ENCODE measurements around the gene EPB42.

EPB42 gene

DNA sequence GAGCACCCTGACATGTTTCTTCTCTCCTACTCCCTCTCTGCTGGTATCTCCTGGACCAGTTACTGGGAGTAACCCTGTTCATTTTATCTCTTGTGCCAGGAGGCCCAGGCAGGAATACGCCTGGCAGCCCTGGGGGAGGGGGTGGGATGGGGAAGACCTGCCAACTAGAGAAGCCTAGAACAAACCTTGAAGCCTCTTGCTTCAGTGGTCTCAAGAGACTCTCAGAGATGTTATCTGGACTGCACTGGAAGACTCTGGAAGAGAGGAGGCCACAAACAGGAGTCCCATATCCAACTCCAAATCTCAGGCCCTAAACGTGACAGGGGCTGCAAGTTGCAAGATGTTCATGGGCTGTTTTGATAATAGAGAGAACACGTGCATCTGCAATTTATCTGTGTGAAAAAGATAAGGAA, at the start of gene EPB42:
Gene EPB42 (minus strand): TSS at position 28 of the 413 bp plus-strand sequence. CDS start 193 bp downstream, outside the sequence.
- no peak for DNase-seq

DNA sequence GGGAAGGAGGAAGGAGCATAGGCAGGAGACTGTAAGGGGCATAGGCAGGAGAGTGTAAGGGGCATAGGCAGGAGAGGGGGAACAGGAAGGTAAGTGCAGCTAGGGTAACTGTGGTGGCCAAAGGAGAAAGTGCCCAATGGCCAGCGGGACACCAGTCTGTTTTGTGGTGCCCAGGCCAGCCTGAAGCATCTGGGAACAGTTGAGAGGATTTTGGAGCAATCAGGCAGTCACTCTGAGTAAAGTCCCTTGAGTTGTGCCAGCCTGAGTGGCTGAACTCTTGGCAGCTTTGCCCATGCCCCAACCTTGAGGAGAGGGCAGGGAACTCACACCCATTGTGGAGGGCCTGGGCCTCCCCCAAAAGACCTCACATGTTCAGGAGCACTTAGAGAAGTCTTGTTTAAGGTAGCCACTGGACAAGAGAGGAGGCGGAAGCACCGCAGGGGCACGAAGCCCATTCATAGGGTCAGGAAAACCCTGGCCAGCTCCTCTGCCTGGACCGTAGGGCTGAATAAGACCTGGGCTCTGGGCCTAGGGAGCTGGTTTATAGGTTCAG, 49.4 kb upstream of the EPB42 start:
- DNase-seq = no peak

DNA sequence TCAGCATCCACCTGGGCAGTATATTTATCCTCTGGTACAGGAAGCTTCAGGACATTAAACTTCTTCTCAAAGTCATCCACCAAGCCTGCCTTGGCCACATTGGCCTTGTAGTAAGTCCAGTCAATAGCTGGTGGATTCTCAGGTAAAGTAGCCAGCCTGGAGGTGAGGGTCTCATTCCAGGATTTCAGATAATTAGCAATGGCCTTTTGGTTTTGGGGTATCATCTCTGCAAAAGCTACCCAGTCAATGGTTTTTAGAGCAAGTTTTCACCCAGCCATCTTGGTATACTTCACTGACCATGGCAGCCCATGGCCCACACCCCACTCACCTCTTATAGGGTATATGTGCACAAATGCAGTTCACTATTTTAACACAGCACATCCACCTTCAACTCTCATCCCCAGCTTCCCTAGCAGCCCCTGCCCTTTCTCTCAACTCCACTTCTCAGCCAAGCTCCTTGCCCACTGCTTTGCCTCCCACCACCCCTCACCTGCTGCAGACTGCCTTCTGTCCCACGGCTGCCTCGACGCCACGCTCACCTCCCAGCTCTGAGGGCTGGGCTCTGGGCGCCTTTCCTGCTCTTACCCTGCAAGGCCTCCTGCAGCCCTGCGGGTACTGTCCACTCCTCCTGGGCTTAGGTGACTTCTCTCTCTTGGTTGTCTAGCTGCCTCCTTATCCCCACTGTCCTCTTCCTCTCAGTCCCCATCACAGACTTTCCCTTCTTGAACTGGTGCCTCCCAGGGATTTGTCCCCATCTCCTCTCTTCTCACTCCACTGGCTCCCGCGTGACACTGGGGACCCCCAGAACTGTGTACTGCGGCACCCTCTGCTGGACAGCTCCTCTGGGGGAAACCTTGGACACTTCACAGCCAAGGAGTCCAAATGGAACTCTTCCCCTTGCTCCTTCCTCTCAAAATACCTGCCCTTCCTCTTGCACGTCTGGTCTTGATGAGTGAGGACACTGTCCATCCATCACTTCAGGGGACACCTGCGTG, 47.6 kb upstream of the EPB42 start:
- no peak for DNase-seq

DNA sequence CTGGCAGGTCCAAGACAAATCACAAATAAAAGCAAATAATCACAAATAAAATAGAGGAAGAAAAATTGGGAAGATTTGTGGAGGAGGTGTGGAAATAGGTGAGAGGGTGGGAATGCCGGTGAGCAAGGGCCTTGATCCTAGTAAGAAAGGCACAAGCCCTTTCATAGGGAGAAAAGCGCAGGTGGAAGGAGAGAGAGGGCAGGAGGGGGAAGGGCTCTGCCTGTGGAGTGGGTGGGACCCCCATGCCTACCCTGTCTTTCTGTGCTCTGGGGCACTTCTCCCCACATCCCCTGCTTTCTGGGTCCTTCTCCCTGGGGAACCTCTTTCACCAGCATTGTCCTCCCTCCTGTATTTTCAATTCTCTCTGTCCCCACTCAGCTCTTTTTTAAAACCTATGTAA, 46.6 kb upstream of the EPB42 start:
- no peak for DNase-seq

DNA sequence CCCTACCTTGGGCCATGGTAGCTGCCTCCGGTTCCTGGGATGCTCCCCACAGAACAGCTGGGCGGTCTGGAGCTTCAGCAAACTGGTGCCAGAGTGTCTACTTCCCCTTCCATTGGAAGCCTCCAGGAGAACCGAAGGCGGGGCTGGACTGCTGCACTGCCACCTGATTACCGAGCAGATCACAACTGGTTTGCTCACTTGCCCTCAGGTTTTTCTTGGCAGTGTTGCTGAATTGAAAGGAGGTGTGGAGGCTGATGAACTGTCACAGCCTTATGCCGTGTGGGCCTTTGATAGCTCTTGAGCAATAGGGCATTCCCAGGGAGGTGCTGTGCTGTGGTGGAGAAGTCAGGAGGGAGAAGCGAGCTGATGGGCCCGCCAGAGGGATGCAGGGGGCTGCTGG, 46.0 kb upstream of the EPB42 start, which contains the start of gene TGM5:
Gene TGM5 (minus strand): TSS at position 95 of the 400 bp plus-strand sequence. CDS start 79 bp downstream, at position 16.
- DNase-seq = no peak

DNA sequence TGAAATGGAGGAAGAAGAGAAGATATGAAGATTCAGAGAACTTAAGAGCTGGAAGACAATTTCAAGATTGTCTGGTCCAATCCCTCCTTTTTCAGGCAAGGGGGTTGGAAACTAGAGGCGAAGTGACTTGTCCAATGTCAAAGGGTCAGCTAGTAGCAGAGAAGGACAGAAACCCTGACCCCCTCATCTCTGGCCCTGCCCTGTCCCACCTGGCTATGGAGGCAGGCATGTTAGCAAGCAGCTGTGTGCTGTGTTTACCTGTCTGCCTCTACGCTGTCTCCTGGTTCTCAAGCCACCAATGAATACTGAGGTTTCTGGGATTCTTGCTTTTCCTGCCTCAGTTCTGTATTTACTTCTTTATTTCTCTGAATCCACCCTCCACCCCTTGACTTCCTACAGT, 45.6 kb upstream of the EPB42 start:
- DNase-seq = no peak

DNA sequence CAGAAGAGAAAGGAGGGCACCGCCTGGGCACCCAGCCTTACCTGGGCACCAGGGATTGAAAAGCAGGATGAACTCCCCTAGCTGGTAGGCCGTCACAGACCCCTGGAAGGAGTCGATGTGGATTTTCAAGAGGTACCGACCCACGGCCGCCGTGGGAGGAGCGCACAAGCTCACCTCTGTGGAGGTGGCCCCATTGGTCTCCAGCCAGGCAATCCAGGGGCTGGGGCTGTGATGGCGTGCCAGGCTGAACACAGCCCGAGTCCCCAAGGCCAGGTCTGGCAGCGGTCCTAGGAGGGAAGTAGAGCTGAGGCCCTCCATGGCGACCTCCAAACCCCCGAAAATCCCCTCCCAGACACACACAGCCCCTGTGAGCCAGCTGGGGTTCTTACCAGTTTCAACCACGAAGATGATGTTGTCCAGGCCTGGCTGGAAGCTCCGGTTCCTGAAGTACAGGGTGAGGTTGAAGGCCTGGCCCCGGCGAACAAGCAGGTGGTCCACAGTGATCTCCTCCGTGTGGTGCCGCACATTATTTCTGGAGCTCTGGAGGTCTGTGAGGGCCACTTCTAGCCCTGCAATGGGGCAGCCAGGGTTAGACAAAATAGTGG, 39.3 kb upstream of the EPB42 start:
- DNase-seq = no peak

DNA sequence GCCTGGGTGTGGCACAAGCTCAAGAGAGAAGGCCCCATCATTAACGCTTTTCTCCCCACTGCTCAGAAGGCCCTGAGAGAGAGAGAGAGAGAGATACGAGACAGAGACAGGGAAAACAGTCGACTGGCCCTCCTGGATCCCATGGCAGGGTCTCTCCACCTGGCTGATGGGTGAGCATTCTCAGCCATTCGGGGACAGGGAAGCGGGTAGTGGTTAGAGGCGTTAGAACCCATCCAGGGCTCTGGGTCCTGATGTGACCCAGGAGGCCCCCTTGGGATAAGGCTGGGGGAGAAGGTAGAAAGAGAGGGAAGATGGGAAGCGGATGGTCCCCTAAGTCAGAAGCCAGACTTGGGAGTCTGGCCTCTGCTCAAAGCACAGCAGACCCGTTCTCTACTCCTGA, 38.0 kb upstream of the EPB42 start:
- DNase-seq = no peak

DNA sequence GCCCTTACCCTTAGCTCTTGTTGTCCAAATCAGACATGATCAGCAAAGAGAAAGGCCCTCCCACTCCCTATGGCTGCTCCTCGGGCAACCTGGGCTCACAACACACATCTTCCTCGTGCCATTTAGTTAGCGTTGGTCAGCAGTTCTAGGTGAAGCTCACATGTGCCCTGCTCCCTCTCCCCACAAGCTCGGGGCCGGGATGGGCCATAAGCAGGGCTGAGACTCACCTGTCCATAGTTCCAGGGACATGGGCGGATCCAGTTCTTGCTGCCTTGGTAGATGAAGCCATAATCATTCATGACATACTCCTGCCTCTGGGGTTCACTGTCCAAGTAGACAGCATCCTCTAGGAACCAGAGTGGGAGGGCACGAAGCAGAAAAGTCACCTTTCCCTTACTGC, 35.5 kb upstream of the EPB42 start:
- no peak for DNase-seq

DNA sequence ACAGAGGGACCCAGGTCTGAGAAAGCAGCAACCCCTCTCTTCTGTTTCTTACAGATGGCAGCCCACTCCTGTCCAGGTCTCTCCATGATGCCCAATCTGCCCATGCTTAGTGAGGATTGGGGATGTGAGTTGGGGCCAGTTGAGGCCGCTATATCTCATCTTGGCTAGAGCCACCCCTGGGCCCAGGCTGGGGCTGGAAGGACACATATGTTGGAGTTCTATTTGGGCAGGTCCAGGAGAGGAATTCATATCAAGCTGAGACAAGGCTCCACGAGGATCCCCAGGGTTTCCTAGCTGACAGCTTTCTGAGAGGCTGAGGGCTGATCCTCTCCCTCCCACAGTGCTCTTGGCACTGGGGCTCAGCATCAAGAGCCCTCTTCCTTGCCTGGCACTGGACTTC, 34.6 kb upstream of the EPB42 start:
- DNase-seq = no peak

DNA sequence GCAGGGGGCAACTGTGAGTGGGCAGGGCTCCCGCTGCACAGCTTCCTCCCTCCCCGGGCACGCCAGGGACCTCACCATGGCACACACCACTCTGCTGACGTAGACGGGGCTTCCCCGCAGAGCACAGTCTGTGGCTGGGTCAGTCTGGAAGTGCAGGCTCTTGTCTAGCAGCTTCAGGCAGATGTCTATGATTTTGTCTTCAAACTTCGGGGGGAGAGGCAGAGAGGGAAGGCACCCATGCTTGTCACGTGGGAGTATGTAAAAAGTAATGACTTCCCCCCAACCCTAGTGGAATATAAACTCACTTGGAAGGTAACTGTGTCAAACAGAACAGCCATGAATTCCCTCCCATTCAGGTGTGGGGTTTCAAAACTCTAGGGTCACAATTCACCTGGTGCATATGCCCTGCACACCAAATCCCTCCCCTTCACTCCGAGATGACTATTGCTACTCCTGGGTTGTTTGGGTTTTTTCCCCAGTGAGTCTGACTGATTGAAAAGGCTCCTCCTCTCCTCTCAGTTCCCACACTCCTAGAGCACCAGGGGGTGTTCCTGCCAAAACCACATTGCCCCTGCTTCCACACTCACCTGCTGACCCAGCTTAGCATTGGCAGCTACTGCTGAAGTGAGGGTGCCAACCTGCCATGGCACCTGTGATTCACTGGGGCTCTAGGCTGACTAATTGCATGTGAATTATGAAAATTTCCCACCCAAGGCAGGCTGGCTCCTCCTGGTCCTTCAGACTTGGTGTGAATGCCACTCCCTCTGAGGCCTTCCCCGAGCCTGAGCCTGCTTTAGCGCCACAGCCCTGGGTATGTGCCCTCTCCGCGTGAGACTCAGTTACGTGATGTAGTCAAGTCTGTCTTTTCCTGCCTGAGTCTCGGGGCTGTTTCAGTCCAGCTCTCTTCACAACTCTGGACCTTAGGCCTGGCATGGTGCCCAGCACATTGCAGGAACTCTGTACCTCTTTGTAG, 32.9 kb upstream of the EPB42 start:
- peak; percentile 30 for DNase-seq

DNA sequence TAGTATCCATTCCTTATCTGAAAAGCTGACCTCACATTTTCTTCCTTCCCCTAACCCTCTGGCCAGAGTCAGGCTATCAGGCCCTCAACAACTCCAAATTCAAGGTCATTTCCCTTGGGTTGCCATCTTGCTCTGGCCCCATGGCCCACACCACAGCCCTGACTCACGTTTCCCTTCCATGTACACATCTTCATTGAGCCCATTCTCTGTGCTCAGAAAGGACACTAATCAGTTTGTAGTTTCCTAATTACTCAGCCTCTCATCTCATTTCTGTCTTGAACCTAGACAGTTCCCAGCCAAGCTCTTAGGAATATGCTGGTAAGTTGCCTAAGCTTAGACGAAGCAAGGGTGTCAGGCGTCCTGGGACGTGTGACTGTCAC, 31.0 kb upstream of the EPB42 start:
- no peak for DNase-seq

DNA sequence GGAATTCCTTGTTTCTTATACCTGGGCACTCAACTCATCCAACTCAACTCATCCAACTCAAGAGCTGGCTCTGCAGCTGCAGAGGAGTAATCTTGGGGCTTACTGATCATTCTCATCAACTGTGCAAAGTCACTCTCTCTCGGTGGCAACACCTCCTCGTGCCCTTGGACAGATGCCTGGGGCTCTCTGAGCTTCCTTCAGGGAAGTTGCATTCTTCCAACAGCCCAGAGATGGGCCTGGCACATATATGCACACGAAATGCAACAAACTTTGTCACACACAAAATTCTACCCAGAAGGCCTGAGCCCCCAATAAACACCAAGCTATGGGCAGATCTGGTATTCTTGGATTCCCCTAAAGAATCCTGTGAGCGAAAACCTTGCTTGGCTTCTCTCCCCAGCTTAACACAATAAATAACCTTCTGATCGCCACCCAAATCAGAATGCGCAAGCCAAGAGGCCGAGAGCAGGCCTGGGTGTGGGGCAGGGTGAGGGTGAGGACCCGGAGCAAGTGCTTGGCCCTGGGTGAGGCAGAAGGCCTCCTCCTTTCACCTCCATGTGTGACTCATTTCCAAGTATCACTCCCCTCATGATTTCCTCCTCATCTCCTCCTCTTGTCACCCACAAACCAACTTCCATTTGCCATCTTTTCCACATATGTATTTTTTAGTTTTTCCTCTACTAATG, 30.5 kb upstream of the EPB42 start:
- DNase-seq = no peak

DNA sequence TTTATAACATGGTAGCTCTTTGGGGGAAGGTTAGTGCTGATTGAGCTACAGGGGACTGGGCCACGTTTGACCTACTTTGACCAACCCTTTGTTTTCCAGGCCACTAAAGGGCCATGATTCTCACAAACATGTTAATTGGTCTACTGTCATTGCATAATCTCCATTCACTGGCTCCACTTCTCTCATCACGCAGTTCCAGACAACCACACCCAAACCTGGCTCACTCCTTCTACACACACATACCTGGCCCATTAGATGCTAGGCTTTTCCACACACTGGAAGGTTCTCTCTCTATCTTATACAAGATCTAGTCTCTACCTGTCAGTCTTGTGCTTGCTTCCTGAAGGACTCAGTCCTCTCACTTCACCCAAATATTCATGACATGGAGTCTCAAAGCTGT, 30.0 kb upstream of the EPB42 start:
- no peak for DNase-seq

DNA sequence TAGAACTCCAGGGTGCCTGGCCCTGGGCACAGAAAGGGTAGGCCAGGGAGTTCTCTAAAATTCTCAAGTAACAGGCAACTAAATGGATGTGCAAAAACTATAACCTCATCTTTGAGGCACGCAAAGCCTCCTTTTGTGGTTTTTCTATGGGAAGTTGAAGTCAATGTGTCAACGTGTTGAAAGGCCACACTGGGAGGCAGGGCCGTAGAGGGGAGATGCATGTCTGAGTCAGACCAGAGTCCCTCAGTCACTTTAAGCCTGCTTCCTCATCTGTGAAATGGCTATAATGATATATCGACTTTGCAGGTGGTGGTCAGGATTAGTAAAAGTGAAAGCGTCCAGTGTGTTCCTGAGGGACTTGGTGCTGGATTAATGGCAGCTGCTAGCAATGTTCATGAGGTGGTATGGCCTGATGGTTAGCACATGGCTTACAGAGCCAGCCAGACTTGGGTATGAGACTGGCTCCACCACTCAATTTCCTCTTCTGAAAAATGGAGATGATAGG, 28.9 kb upstream of the EPB42 start:
- DNase-seq = peak; percentile 5

DNA sequence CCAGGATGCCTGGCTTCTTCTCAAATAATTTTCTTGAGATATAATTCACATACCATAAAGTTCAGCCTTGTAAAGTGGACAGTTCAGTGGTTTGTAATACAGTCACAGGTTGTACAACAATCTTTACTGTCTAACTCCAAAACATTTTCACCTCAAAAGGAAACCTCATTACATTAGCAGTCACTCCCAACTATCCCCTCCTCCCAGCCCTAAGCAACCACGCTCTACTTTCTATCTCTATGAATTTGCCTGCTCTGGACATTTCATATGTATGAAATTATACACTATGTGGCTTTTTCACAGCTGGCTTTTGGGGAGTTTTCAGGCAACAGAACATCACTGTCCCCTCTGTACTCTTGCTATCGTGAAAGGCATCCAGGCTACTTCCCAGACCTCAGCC, 28.4 kb upstream of the EPB42 start:
- no peak for DNase-seq

DNA sequence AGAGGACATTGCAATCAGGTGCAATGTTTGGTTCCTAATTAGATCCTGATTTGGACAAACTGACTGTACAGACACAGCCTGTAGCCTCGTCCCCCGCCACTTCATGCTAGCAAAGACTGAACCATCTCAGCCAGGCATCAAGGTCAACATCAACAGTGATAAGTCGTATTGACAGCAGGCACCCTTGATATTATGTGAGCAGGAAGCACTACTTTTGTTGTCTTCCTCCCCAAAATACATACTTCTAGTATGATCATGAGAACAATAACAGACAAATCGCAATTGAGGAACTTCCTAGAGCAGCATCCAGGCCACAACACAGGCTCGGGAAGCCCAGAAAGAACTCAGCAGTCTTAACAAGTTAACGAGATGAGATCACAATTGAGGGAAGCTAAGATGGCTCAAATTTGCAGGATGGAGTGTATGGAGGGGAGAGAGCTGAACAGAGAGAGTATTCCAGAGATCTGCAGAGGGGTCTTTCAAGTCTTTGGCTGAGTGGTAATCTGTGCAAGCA, 25.5 kb upstream of the EPB42 start:
- no peak for DNase-seq

DNA sequence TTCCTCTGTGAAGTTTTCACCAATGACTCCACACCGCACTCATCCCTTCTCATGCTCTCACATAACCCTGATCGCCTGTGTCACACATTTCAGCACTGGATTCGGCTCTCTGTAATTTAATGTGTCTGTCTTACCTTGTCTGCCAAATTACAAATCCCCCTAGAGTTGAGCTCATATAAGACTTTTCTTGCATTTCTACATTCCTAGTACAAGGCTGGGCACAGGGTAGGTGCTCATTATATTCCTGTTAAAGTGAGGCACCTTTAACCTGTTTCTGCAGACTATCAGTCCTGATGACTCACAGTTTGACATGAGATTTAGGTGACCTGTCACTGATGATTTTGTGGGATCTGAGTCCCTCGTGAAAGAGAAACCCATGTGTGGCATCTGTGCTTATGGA, 23.3 kb upstream of the EPB42 start:
- no peak for DNase-seq

DNA sequence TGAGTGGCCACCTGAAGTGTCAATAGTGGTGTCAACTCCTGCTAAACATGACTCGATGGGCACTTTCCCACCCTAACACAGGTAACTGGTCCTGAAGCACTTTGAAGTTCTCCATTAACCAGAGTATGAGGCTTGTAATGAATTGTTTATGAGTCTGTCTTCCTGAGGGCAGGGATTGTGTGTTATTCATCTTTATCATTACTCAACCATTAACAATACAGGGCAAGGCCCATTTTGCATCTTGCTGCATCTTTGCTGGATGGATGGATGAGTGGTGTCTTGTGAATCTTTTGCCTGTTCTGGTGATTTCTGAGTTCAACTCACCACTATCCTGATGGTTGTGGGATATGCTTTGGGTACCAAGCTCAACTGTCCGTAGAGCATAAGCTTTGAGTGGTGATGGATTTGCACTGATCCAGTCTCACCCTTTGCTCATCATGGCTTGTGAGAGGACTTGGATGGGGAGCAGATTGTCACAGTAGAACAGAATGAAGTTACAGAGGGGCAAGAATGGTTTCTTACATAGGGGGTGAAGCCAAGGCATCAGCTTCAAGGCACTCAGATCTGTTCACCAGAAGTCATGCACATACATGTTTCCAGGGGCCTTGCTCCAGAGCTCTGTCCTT, 22.3 kb upstream of the EPB42 start:
- DNase-seq = no peak

DNA sequence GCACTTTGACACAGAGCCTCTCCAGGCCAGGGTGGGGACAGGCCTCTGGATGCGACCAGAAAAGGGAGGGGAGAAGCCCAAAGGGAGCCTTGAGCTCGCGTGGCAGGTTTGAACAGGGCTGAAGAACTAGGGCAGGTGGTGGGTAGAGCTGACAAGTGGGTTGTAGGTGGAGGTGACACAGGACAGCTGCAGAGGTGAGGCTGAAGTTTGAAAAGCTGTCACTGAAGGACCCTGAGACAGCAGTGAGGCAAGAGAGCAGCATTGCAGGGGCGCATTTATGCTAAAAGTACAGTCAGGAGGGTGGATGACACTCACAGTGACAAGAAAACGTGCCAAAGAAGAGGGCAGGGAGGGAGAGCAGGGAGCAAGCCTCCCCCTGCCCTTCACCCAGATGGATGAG, 21.8 kb upstream of the EPB42 start:
- DNase-seq = no peak

DNA sequence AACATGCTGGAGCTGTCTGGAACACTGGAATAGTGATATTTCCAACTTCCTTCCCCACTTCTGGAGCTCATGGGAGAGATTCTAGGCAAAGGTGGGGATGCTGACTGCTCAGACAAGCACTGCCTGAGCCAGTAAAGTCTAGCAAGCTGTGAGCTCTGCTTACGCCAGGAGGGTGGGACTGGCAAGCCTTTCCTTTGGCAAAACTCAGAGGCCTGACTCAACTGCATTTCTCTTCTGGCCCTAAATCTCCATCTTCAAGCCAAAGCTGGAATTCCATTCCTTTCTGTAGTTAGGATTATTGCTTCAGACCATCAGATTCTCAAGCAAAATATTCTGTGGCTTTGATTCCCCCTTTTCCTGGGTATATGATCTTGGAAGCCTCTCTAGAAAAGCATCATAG, 20.3 kb upstream of the EPB42 start:
- no peak for DNase-seq

Data from CD4-positive, alpha-beta T cell treated with Interleukin-10 for 1 hour (primary cell).